ENCODE results near the gene ZPR1. TPM values are rescaled to one million over a fixed set of nuclear protein-coding genes. Genes with fewer than 3 reads are reported as not detected.

Gene ZPR1
- total and polyA plus RNA-seq, 2 donors (not counting 1 experiment from before 2014, with no cell fraction given) = 17.9 to 63.1 TPM

- Histone ChIP-seq H4K20me1 (ENCODE audit: control insufficient read depth, insufficient read depth, low read length, poor library complexity, severe bottlenecking) (no peaks in the 10 kb centered on the region), H3K79me2 (ENCODE audit: control insufficient read depth, insufficient read depth, low read length) (no peaks in the 10 kb centered on the region), H3K4me3 (ENCODE audit: control extremely low read depth in 1 of 5, extremely low read depth in 1 of 5, insufficient read depth in 1 of 5, low read depth in 2 of 5, low read length in 4 of 5) (no peak overlapping the region), H3K27ac (ENCODE audit: low read length in 2 of 2) (no peak overlapping the region), H3K27me3 (replicated peaks in 1 of 4; ENCODE audit: control extremely low read depth in 1 of 4, control insufficient read depth in 3 of 4, insufficient read depth in 4 of 4, low read length in 3 of 4) (no peaks in the 10 kb centered on the region), H3K4me2 (replicated peaks; ENCODE audit: low read depth, low read length, poor library complexity, severe bottlenecking) (no peak overlapping the region), H3K9me3 (ENCODE audit: control extremely low read depth in 1 of 3, control insufficient read depth in 2 of 3, insufficient read depth in 1 of 3, low read length in 2 of 3) (no peaks in the 10 kb centered on the region), H3K4me1 (ENCODE audit: control insufficient read depth in 2 of 2, insufficient read depth in 2 of 2, low read length in 2 of 2) (peaks cover 0 to 5% of the 10 kb centered on the region in 2 donors), H2AFZ (ENCODE audit: insufficient read depth, low read depth, low read length, poor library complexity, severe bottlenecking) (no peak overlapping the region), H3K36me3 (replicated peaks in 1 of 2; ENCODE audit: control extremely low read depth in 1 of 2, control insufficient read depth in 1 of 2, extremely low read depth in 1 of 2, insufficient read depth in 2 of 2, low read length in 1 of 2) (no peaks in the 10 kb centered on the region), H3K9ac (ENCODE audit: low read length) (no peak overlapping the region)
- Mint-ChIP-seq H3K4me3 (no peak overlapping the region), H3K4me1 (peaks cover 7% of the 10 kb centered on the region), H3K27ac (no peak overlapping the region), H3K27me3 (peaks cover 17% of the 10 kb centered on the region), H3K9me3 (ENCODE audit: insufficient read depth) (no peaks in the 10 kb centered on the region)
- ATAC-seq (ENCODE audit: low read depth) (no peak), DNase-seq (no peak)
- ChIA-PET CTCF (no interaction called here), POLR2A (no interaction called here)
- 88% methylated on average over 6 of the region's 6 CpGs for WGBS (ENCODE audit: insufficient coverage)
- intact Hi-C loops (cut with micrococcal nuclease) = no loop called here
- TF ChIP-seq EZH2 (IDR thresholded peaks at IDR 0.05; ENCODE audit: borderline replicate concordance, insufficient read depth, low read depth, low read length, poor library complexity, severe bottlenecking) = no peak
- TF ChIP-seq CTCF (IDR thresholded peaks at IDR 0.05) = no peak
These were observed 59.8 kb downstream of the ZPR1 start for GRCh38 chr11:116727990-116728389.

GRCh38 chr11:116725434-116726221 lies 62.2 kb downstream of the ZPR1 start:
- H4K20me1 ChIP-seq (ENCODE audit: control insufficient read depth, insufficient read depth, low read length, poor library complexity, severe bottlenecking) = no peaks in the 10 kb centered on the region
- DNase-seq (no peak), ATAC-seq (ENCODE audit: low read depth) (no peak)
- 81% methylated on average over 15 of the region's 19 CpGs for WGBS (ENCODE audit: insufficient coverage)
- H3K27me3 Mint-ChIP-seq = peaks cover 20% of the 10 kb centered on the region
- no peaks in the 10 kb centered on the region for H3K4me1 Mint-ChIP-seq
- no peak overlapping the region for H2AFZ ChIP-seq (ENCODE audit: insufficient read depth, low read depth, low read length, poor library complexity, severe bottlenecking)
- H3K27ac ChIP-seq (ENCODE audit: low read length in 2 of 2) = no peak overlapping the region
- no peaks in the 10 kb centered on the region for H3K36me3 ChIP-seq (replicated peaks in 1 of 2; ENCODE audit: control extremely low read depth in 1 of 2, control insufficient read depth in 1 of 2, extremely low read depth in 1 of 2, insufficient read depth in 2 of 2, low read length in 1 of 2)
- H3K4me3 ChIP-seq (ENCODE audit: control extremely low read depth in 1 of 5, extremely low read depth in 1 of 5, insufficient read depth in 1 of 5, low read depth in 2 of 5, low read length in 4 of 5) = no peak overlapping the region
- TF ChIP-seq CTCF (IDR thresholded peaks at IDR 0.05) (no peak), EZH2 (IDR thresholded peaks at IDR 0.05; ENCODE audit: borderline replicate concordance, insufficient read depth, low read depth, low read length, poor library complexity, severe bottlenecking) (no peak)
- ChIA-PET CTCF (no interaction called here), POLR2A (no interaction called here)
- intact Hi-C loops (cut with micrococcal nuclease) = no loop called here
- no peaks in the 10 kb centered on the region for H3K4me1 ChIP-seq (ENCODE audit: control insufficient read depth in 2 of 2, insufficient read depth in 2 of 2, low read length in 2 of 2)
- H3K27ac Mint-ChIP-seq = no peak overlapping the region
- no peak overlapping the region for H3K4me3 Mint-ChIP-seq
- H3K27me3 ChIP-seq (replicated peaks in 1 of 4; ENCODE audit: control extremely low read depth in 1 of 4, control insufficient read depth in 3 of 4, insufficient read depth in 4 of 4, low read length in 3 of 4) = no peaks in the 10 kb centered on the region
- no peak overlapping the region for H3K4me2 ChIP-seq (replicated peaks; ENCODE audit: low read depth, low read length, poor library complexity, severe bottlenecking)
- no peak overlapping the region for H3K9ac ChIP-seq (ENCODE audit: low read length)
- no peaks in the 10 kb centered on the region for H3K79me2 ChIP-seq (ENCODE audit: control insufficient read depth, insufficient read depth, low read length)
- no peaks in the 10 kb centered on the region for H3K9me3 ChIP-seq (ENCODE audit: control extremely low read depth in 1 of 3, control insufficient read depth in 2 of 3, insufficient read depth in 1 of 3, low read length in 2 of 3)
- H3K9me3 Mint-ChIP-seq (ENCODE audit: insufficient read depth) = no peaks in the 10 kb centered on the region
